ENCODE data around the gene DNAJC3. TPM values are rescaled to one million over a fixed set of nuclear protein-coding genes. Genes with fewer than 3 reads are reported as not detected.

The DNAJC3 gene
- polyA plus RNA-seq, 1 of the 3 experiments (the other 2 are of a cell fraction), result 5.8 TPM

GRCh38 chr13:95771905-95772304, 95.0 kb downstream of the DNAJC3 start:
- ChIA-PET POLR2A (no interaction called here), CTCF (interaction anchor here (0.7 to 1.0 kb wide), 2 partner anchors 62 to 68 kb away, joined by 3 read pairs; no protein-coding TSS in a partner anchor)
- no peak overlapping the region for H3K9ac ChIP-seq
- H3K4me1 ChIP-seq (ENCODE audit: control insufficient read depth in 1 of 2, insufficient read depth in 2 of 2, low read depth in 1 of 2, low read length in 1 of 2), result peaks cover 0 to 6% of the 10 kb centered on the region in 2 experiments; a peak in 2 of 4 replicates
- no peaks in the 10 kb centered on the region for H3K79me2 ChIP-seq (ENCODE audit: insufficient read depth)
- no peak overlapping the region for H2AFZ ChIP-seq (ENCODE audit: low read depth)
- 89% methylated on average over 4 of the region's 4 CpGs for WGBS (ENCODE audit: low lambda C conversion rate)
- peaks cover 3 to 11% of the 10 kb centered on the region in 2 experiments for H3K36me3 ChIP-seq (replicated peaks in 1 of 2; ENCODE audit: control insufficient read depth in 1 of 2, insufficient read depth in 2 of 2, low read length in 1 of 2)
- no peak for DNase-seq
- H3K27ac ChIP-seq (ENCODE audit: low read depth in 2 of 2, low read length in 1 of 2), result peak overlapping the region in 1 of 2 experiments; percentile 41; a peak in 1 of 4 replicates
- H3K27me3 ChIP-seq (ENCODE audit: insufficient read depth), result no peaks in the 10 kb centered on the region
- H3K4me3 ChIP-seq (ENCODE audit: low read depth in 2 of 2, low read length in 1 of 2), result no peak overlapping the region
- H3K4me2 ChIP-seq, result no peak overlapping the region
- H3K9me3 ChIP-seq, result no peaks in the 10 kb centered on the region
- H4K20me1 ChIP-seq (ENCODE audit: insufficient read depth), result no peaks in the 10 kb centered on the region
- no peaks in the 10 kb centered on the region for H3F3A ChIP-seq (replicated peaks; ENCODE audit: insufficient read depth)
- H3K9me2 ChIP-seq, result no peaks in the 10 kb centered on the region
- TF ChIP-seq FOXM1 (IDR thresholded peaks at IDR 0.05; ENCODE audit: low read depth) (no peak), RAD21 (IDR thresholded peaks at IDR 0.05; ENCODE audit: low read length) (no peak), USF2 (IDR thresholded peaks at IDR 0.05; ENCODE audit: borderline replicate concordance, low read depth, low read length) (no peak), SIN3A (IDR thresholded peaks at IDR 0.05; ENCODE audit: borderline replicate concordance, low read depth, low read length) (no peak), EP300 (IDR thresholded peaks at IDR 0.05; ENCODE audit: borderline replicate concordance in 1 of 2, low read depth in 1 of 2, low read length in 1 of 2) (peak in 1 of 2 experiments; percentile 50; a peak in 1 of 4 replicates), SMC3 (IDR thresholded peaks at IDR 0.05; ENCODE audit: low read depth, low read length) (no peak), EZH2phosphoT487 (IDR thresholded peaks at IDR 0.05; ENCODE audit: borderline replicate concordance, low read depth) (no peak), POLR2AphosphoS5 (IDR thresholded peaks at IDR 0.05; ENCODE audit: low read depth, low read length) (no peak), JUND (IDR thresholded peaks at IDR 0.05) (no peak), MAX (IDR thresholded peaks at IDR 0.05; ENCODE audit: low read depth) (no peak), IRF3 (IDR thresholded peaks at IDR 0.05; ENCODE audit: low read depth, low read length) (no peak), TEAD4 (IDR thresholded peaks at IDR 0.05; ENCODE audit: borderline replicate concordance, insufficient read depth) (no peak), CTCF (IDR thresholded peaks at IDR 0.05) (no peak), MXI1 (IDR thresholded peaks at IDR 0.05; ENCODE audit: low read depth, low read length) (peak; percentile 43; the same call in 1 of the 2 replicates), REST (IDR thresholded peaks at IDR 0.05; ENCODE audit: low read depth, low read length) (no peak), RXRA (IDR thresholded peaks at IDR 0.05; ENCODE audit: borderline replicate concordance, low read depth) (no peak), CHD2 (IDR thresholded peaks at IDR 0.05; ENCODE audit: low read length, partially characterized antibody) (peak; percentile 24), USF1 (IDR thresholded peaks at IDR 0.05; ENCODE audit: borderline replicate concordance, low read depth) (no peak), FOSL2 (IDR thresholded peaks at IDR 0.05; ENCODE audit: borderline replicate concordance, low read depth) (no peak), RCOR1 (IDR thresholded peaks at IDR 0.05; ENCODE audit: low read length) (peak; percentile 50; the same call in 1 of the 2 replicates), TCF12 (IDR thresholded peaks at IDR 0.05) (no peak), TAF1 (IDR thresholded peaks at IDR 0.05; ENCODE audit: borderline replicate concordance, low read depth, low read length) (no peak), ZBTB33 (IDR thresholded peaks at IDR 0.05; ENCODE audit: borderline replicate concordance, low read depth) (no peak)
